ENCODE results near the gene PLCB3. TPM values are rescaled to one million over a fixed set of nuclear protein-coding genes. Genes with fewer than 3 reads are reported as not detected.

The PLCB3 gene
- total RNA-seq, 5 donors from 2014 or later (not counting 1 experiment from before 2014, with no cell fraction given), result 3.6 to 14.9 (median 11.2) TPM

GRCh38 chr11:64235437-64236161 lies 15.7 kb upstream of the PLCB3 start:
- H3K27me3 ChIP-seq (replicated peaks in 1 of 2; ENCODE audit: control insufficient read depth in 2 of 2, extremely low read depth in 1 of 2, insufficient read depth in 2 of 2, low read length in 1 of 2), result no peaks in the 10 kb centered on the region
- peak overlapping the region; percentile 58 to 70 for H3K4me3 ChIP-seq (ENCODE audit: control insufficient read depth in 1 of 2, extremely low read depth in 1 of 2, low read length in 1 of 2)
- H3K4me1 ChIP-seq (ENCODE audit: control insufficient read depth in 1 of 2, extremely low read depth in 1 of 2, insufficient read depth in 2 of 2, low read length in 2 of 2), result peaks cover 9 to 51% of the 10 kb centered on the region in 2 experiments
- 95% methylated on average over 10 of the region's 12 CpGs for WGBS (ENCODE audit: insufficient coverage)
- Mint-ChIP-seq H3K36me3 (no peaks in the 10 kb centered on the region), H3K27me3 (no peaks in the 10 kb centered on the region), H3K4me3 (peak overlapping the region; percentile 79 to 84 (median 81)), H3K27ac (peak overlapping the region; percentile 72 to 84), H3K4me1 (peaks cover 42 to 45% (median 43%) of the 10 kb centered on the region in 3 donors), H3K9me3 (no peaks in the 10 kb centered on the region)
- no peak for ATAC-seq (replicated peaks in 1 of 4)
- no peaks in the 10 kb centered on the region for H3K9me3 ChIP-seq
- ChIA-PET POLR2A (no interaction called here), CTCF (interaction anchor here in 1 of 2 donors (1.9 kb wide), 1 partner anchor 31 kb away, joined by 5 read pairs; no protein-coding TSS in a partner anchor)
- peak overlapping the region; percentile 38 for H3K27ac ChIP-seq (ENCODE audit: low read length)
- H3K36me3 ChIP-seq (ENCODE audit: control insufficient read depth in 2 of 2, extremely low read depth in 1 of 2, insufficient read depth in 1 of 2, low read length in 1 of 2), result peaks cover 10 to 16% of the 10 kb centered on the region in 2 donors
- no peak for DNase-seq

GRCh38 chr11:64237484-64237951 lies 13.8 kb upstream of the PLCB3 start:
- Mint-ChIP-seq H3K36me3 (no peaks in the 10 kb centered on the region), H3K27me3 (no peaks in the 10 kb centered on the region), H3K4me3 (no peak overlapping the region), H3K27ac (peak overlapping the region in 1 of 2 donors; percentile 34), H3K9me3 (no peaks in the 10 kb centered on the region), H3K4me1 (peaks cover 38 to 45% (median 38%) of the 10 kb centered on the region in 3 donors)
- no peak for DNase-seq
- Histone ChIP-seq H3K27ac (ENCODE audit: low read length) (no peak overlapping the region), H3K9me3 (no peaks in the 10 kb centered on the region), H3K4me1 (ENCODE audit: control insufficient read depth in 1 of 2, extremely low read depth in 1 of 2, insufficient read depth in 2 of 2, low read length in 2 of 2) (peaks cover 8 to 48% of the 10 kb centered on the region in 2 experiments), H3K36me3 (ENCODE audit: control insufficient read depth in 2 of 2, extremely low read depth in 1 of 2, insufficient read depth in 1 of 2, low read length in 1 of 2) (peaks cover 10 to 16% of the 10 kb centered on the region in 2 donors), H3K4me3 (ENCODE audit: control insufficient read depth in 1 of 2, extremely low read depth in 1 of 2, low read length in 1 of 2) (no peak overlapping the region), H3K27me3 (replicated peaks in 1 of 2; ENCODE audit: control insufficient read depth in 2 of 2, extremely low read depth in 1 of 2, insufficient read depth in 2 of 2, low read length in 1 of 2) (no peaks in the 10 kb centered on the region)
- ChIA-PET CTCF (interaction anchor here in 1 of 2 donors (0.6 to 1.9 kb wide), 2 partner anchors 32 to 34 kb away, joined by 3 to 5 read pairs; no protein-coding TSS in a partner anchor), POLR2A (no interaction called here)
- ATAC-seq (replicated peaks in 1 of 4), result no peak
- 98% methylated on average over 8 of the region's 12 CpGs for WGBS (ENCODE audit: insufficient coverage)

- H3K4me1 ChIP-seq (ENCODE audit: control insufficient read depth in 1 of 2, extremely low read depth in 1 of 2, insufficient read depth in 2 of 2, low read length in 2 of 2), result peaks cover 10 to 49% of the 10 kb centered on the region in 2 experiments
- no peaks in the 10 kb centered on the region for H3K9me3 ChIP-seq
- Mint-ChIP-seq H3K4me3 (no peak overlapping the region), H3K27ac (peak overlapping the region in 1 of 2 donors; percentile 55), H3K36me3 (no peaks in the 10 kb centered on the region), H3K4me1 (peaks cover 38 to 43% (median 39%) of the 10 kb centered on the region in 3 donors), H3K9me3 (no peaks in the 10 kb centered on the region), H3K27me3 (no peaks in the 10 kb centered on the region)
- no peaks in the 10 kb centered on the region for H3K27me3 ChIP-seq (replicated peaks in 1 of 2; ENCODE audit: control insufficient read depth in 2 of 2, extremely low read depth in 1 of 2, insufficient read depth in 2 of 2, low read length in 1 of 2)
- ChIA-PET POLR2A (no interaction called here), CTCF (interaction anchor here in 1 of 2 donors (0.6 kb wide), 1 partner anchor 33 kb away, joined by 3 read pairs; no protein-coding TSS in a partner anchor)
- no peak overlapping the region for H3K27ac ChIP-seq (ENCODE audit: low read length)
- DNase-seq (no peak), ATAC-seq (replicated peaks in 1 of 4) (no peak)
- no peak overlapping the region for H3K4me3 ChIP-seq (ENCODE audit: control insufficient read depth in 1 of 2, extremely low read depth in 1 of 2, low read length in 1 of 2)
- H3K36me3 ChIP-seq (ENCODE audit: control insufficient read depth in 2 of 2, extremely low read depth in 1 of 2, insufficient read depth in 1 of 2, low read length in 1 of 2), result peaks cover 11 to 16% of the 10 kb centered on the region in 2 donors
- WGBS (ENCODE audit: insufficient coverage), result 89% methylated on average over 3 of the region's 9 CpGs
Observed at GRCh38 chr11:64238076-64238475, 13.3 kb upstream of the PLCB3 start.

GRCh38 chr11:64238999-64239398 lies 12.3 kb upstream of the PLCB3 start:
- H3K27me3 Mint-ChIP-seq, result no peaks in the 10 kb centered on the region
- H3K27ac ChIP-seq (ENCODE audit: low read length), result no peak overlapping the region
- CTCF ChIA-PET, result no interaction called here
- H3K9me3 ChIP-seq, result no peaks in the 10 kb centered on the region
- H3K9me3 Mint-ChIP-seq, result no peaks in the 10 kb centered on the region
- POLR2A ChIA-PET, result no interaction called here
- H3K36me3 Mint-ChIP-seq, result no peaks in the 10 kb centered on the region
- ATAC-seq (replicated peaks in 1 of 4) (no peak), DNase-seq (no peak)
- no peak overlapping the region for H3K4me3 Mint-ChIP-seq
- peak overlapping the region; percentile 55 to 66 for H3K27ac Mint-ChIP-seq
- no peak overlapping the region for H3K4me3 ChIP-seq (ENCODE audit: control insufficient read depth in 1 of 2, extremely low read depth in 1 of 2, low read length in 1 of 2)
- H3K4me1 ChIP-seq (ENCODE audit: control insufficient read depth in 1 of 2, extremely low read depth in 1 of 2, insufficient read depth in 2 of 2, low read length in 2 of 2), result peaks cover 12 to 45% of the 10 kb centered on the region in 2 experiments
- 100% methylated on average over 3 of the region's 5 CpGs for WGBS (ENCODE audit: insufficient coverage)
- no peaks in the 10 kb centered on the region for H3K27me3 ChIP-seq (replicated peaks in 1 of 2; ENCODE audit: control insufficient read depth in 2 of 2, extremely low read depth in 1 of 2, insufficient read depth in 2 of 2, low read length in 1 of 2)
- H3K36me3 ChIP-seq (ENCODE audit: control insufficient read depth in 2 of 2, extremely low read depth in 1 of 2, insufficient read depth in 1 of 2, low read length in 1 of 2), result peaks cover 16 to 24% of the 10 kb centered on the region in 2 donors
- peaks cover 38 to 44% (median 41%) of the 10 kb centered on the region in 3 donors for H3K4me1 Mint-ChIP-seq

GRCh38 chr11:64239662-64240434 lies 11.5 kb upstream of the PLCB3 start:
- no peaks in the 10 kb centered on the region for H3K9me3 ChIP-seq
- Mint-ChIP-seq H3K4me3 (peak overlapping the region; percentile 83 to 93 (median 89)), H3K36me3 (no peaks in the 10 kb centered on the region), H3K27me3 (no peaks in the 10 kb centered on the region), H3K9me3 (no peaks in the 10 kb centered on the region), H3K27ac (peak overlapping the region; percentile 97), H3K4me1 (peaks cover 39 to 47% (median 41%) of the 10 kb centered on the region in 3 donors)
- ChIA-PET CTCF (no interaction called here), POLR2A (interaction anchor here in 1 of 2 donors (0.6 kb wide), 1 partner anchor 14 kb away, joined by 4 read pairs; the partner anchor contains the start of genes NUDT22 and TRPT1)
- peaks cover 16 to 27% of the 10 kb centered on the region in 2 donors for H3K36me3 ChIP-seq (ENCODE audit: control insufficient read depth in 2 of 2, extremely low read depth in 1 of 2, insufficient read depth in 1 of 2, low read length in 1 of 2)
- DNase-seq (peak in 2 of 35 experiments; percentile 26 to 48), ATAC-seq (replicated peaks in 1 of 4) (no peak)
- peaks cover 12 to 48% of the 10 kb centered on the region in 2 experiments for H3K4me1 ChIP-seq (ENCODE audit: control insufficient read depth in 1 of 2, extremely low read depth in 1 of 2, insufficient read depth in 2 of 2, low read length in 2 of 2)
- WGBS (ENCODE audit: insufficient coverage), result 62% methylated on average over 6 of the region's 11 CpGs
- H3K27ac ChIP-seq (ENCODE audit: low read length), result peak overlapping the region; percentile 97
- peak overlapping the region in 1 of 2 donors; percentile 73 for H3K4me3 ChIP-seq (ENCODE audit: control insufficient read depth in 1 of 2, extremely low read depth in 1 of 2, low read length in 1 of 2)
- H3K27me3 ChIP-seq (replicated peaks in 1 of 2; ENCODE audit: control insufficient read depth in 2 of 2, extremely low read depth in 1 of 2, insufficient read depth in 2 of 2, low read length in 1 of 2), result no peaks in the 10 kb centered on the region

Measured in T-cell (primary cell).